Stimulated activated CD4-positive, alpha-beta T cell treated with anti-CD3 and anti-CD28 coated beads, Interleukin-1b, Interleukin-23, amount 100 ng/mL, for 24 hours (primary cell): ENCODE data around the gene LHPP.
"Not testable (repeated sequence)": the region's sequence is repeated elsewhere in the genome, so short reads cannot be mapped to it uniquely, and the experiment has no call there.

Source experiments
- DNase-seq, 4 experiments: peaks; one replicate each; pipeline ENCODE4 v3.0.0-alpha.2; 2020; ENCODE audit warnings: low read depth in 4 of 4, low spot score in 1 of 4

Gene LHPP

GRCh38 chr10:124569623-124570470, 108.2 kb downstream of the LHPP start:
- no peak for DNase-seq

GRCh38 chr10:124570646-124571045, 109.0 kb downstream of the LHPP start:
- no peak for DNase-seq

GRCh38 chr10:124572751-124573150, 111.1 kb downstream of the LHPP start:
- no peak for DNase-seq

- no peak for DNase-seq
These were observed 112.3 kb downstream of the LHPP start for GRCh38 chr10:124573726-124574455.

- DNase-seq, result no peak
These were observed 112.9 kb downstream of the LHPP start for GRCh38 chr10:124574456-124575070.

GRCh38 chr10:124575107-124576035, 113.7 kb downstream of the LHPP start:
- DNase-seq, result no peak

- DNase-seq, result no peak
These were observed 115.2 kb downstream of the LHPP start for GRCh38 chr10:124576526-124577420.

- DNase-seq, result no peak
These were observed 116.0 kb downstream of the LHPP start for GRCh38 chr10:124577651-124578050.

GRCh38 chr10:124578231-124579010, 116.8 kb downstream of the LHPP start:
- no peak for DNase-seq

GRCh38 chr10:124579011-124579399, 117.4 kb downstream of the LHPP start:
- no peak for DNase-seq

GRCh38 chr10:124586142-124586541, 124.5 kb downstream of the LHPP start:
- DNase-seq, result no peak

- DNase-seq, result no peak
These were observed 126.2 kb downstream of the LHPP start for GRCh38 chr10:124587811-124588211.

GRCh38 chr10:124588341-124588735, 126.7 kb downstream of the LHPP start:
- DNase-seq, result not testable (repeated sequence)

GRCh38 chr10:124588736-124589490, 127.3 kb downstream of the LHPP start:
- no peak for DNase-seq

GRCh38 chr10:124589491-124590041, 127.9 kb downstream of the LHPP start:
- DNase-seq, result no peak

- no peak for DNase-seq
These were observed 128.8 kb downstream of the LHPP start for GRCh38 chr10:124590216-124591122.

GRCh38 chr10:124591123-124591495, 129.5 kb downstream of the LHPP start:
- no peak for DNase-seq
